ENCODE results near the gene TSPAN9.

The TSPAN9 gene

GRCh38 chr12:3145546-3146310 lies 68.5 kb downstream of the TSPAN9 start:
- CTCF ChIA-PET: interaction anchor here (0.8 to 3.2 kb wide), 6 partner anchors 9 to 129 kb away, joined by 3 to 12 read pairs (median 8); no protein-coding TSS in a partner anchor

GRCh38 chr12:3147260-3147659 lies 70.1 kb downstream of the TSPAN9 start:
- DNase-seq: no peak
- Histone ChIP-seq H3K27ac (ENCODE audit: insufficient read depth in 1 of 2, low read depth in 1 of 2, low read length in 2 of 2, poor library complexity in 1 of 2, severe bottlenecking in 2 of 2) (no peak overlapping the region), H3K27me3 (replicated peaks in 2 of 5; ENCODE audit: control insufficient read depth in 4 of 5, insufficient read depth in 5 of 5, low read length in 4 of 5) (peaks cover 0 to 90% (median 21%) of the 10 kb centered on the region in 5 experiments), H3K4me3 (ENCODE audit: control insufficient read depth in 1 of 7, extremely low read depth in 1 of 7, insufficient read depth in 4 of 7, low read depth in 2 of 7, low read length in 6 of 7) (no peak overlapping the region), H3K36me3 (ENCODE audit: control insufficient read depth in 4 of 4, insufficient read depth in 4 of 4, low read length in 3 of 4) (no peaks in the 10 kb centered on the region), H3K4me1 (ENCODE audit: control extremely low read depth in 1 of 4, control insufficient read depth in 4 of 4, insufficient read depth in 4 of 4, low read length in 3 of 4) (no peaks in the 10 kb centered on the region), H3K9me3 (ENCODE audit: control extremely low read depth in 1 of 5, control insufficient read depth in 4 of 5, insufficient read depth in 2 of 5, low read depth in 1 of 5, low read length in 4 of 5) (no peaks in the 10 kb centered on the region)
- WGBS (ENCODE audit: insufficient coverage): 94% methylated on average over 10 of the region's 15 CpGs
- CTCF ChIA-PET: interaction anchor here (0.9 to 1.9 kb wide), 3 partner anchors 13 to 125 kb away, joined by 3 to 8 read pairs (median 3); no protein-coding TSS in a partner anchor
- POLR2A ChIA-PET: no interaction called here

More at GRCh38 chr12:3145546-3146310, 68.5 kb downstream of the TSPAN9 start:
- Histone ChIP-seq H3K27me3 (replicated peaks in 2 of 5; ENCODE audit: control insufficient read depth in 4 of 5, insufficient read depth in 5 of 5, low read length in 4 of 5) (peaks cover 0 to 89% (median 25%) of the 10 kb centered on the region in 5 experiments), H3K9me3 (ENCODE audit: control extremely low read depth in 1 of 5, control insufficient read depth in 4 of 5, insufficient read depth in 2 of 5, low read depth in 1 of 5, low read length in 4 of 5) (no peaks in the 10 kb centered on the region), H3K4me3 (ENCODE audit: control insufficient read depth in 1 of 7, extremely low read depth in 1 of 7, insufficient read depth in 4 of 7, low read depth in 2 of 7, low read length in 6 of 7) (no peak overlapping the region), H3K36me3 (ENCODE audit: control insufficient read depth in 4 of 4, insufficient read depth in 4 of 4, low read length in 3 of 4) (no peaks in the 10 kb centered on the region), H3K27ac (ENCODE audit: insufficient read depth in 1 of 2, low read depth in 1 of 2, low read length in 2 of 2, poor library complexity in 1 of 2, severe bottlenecking in 2 of 2) (no peak overlapping the region), H3K4me1 (ENCODE audit: control extremely low read depth in 1 of 4, control insufficient read depth in 4 of 4, insufficient read depth in 4 of 4, low read length in 3 of 4) (no peaks in the 10 kb centered on the region)
- WGBS (ENCODE audit: insufficient coverage): 93% methylated on average over 18 of the region's 22 CpGs
- POLR2A ChIA-PET: interaction anchor here (0.6 kb wide), 1 partner anchor 1192 kb away, joined by 3 read pairs; no protein-coding TSS in a partner anchor
- no peak for DNase-seq

GRCh38 chr12:3148366-3149000 lies 71.3 kb downstream of the TSPAN9 start:
- Histone ChIP-seq H3K36me3 (ENCODE audit: control insufficient read depth in 4 of 4, insufficient read depth in 4 of 4, low read length in 3 of 4) (no peaks in the 10 kb centered on the region), H3K4me1 (ENCODE audit: control extremely low read depth in 1 of 4, control insufficient read depth in 4 of 4, insufficient read depth in 4 of 4, low read length in 3 of 4) (peaks cover 0 to 4% (median 2%) of the 10 kb centered on the region in 4 experiments), H3K9me3 (ENCODE audit: control extremely low read depth in 1 of 5, control insufficient read depth in 4 of 5, insufficient read depth in 2 of 5, low read depth in 1 of 5, low read length in 4 of 5) (no peaks in the 10 kb centered on the region), H3K4me3 (ENCODE audit: control insufficient read depth in 1 of 7, extremely low read depth in 1 of 7, insufficient read depth in 4 of 7, low read depth in 2 of 7, low read length in 6 of 7) (no peak overlapping the region), H3K27me3 (replicated peaks in 2 of 5; ENCODE audit: control insufficient read depth in 4 of 5, insufficient read depth in 5 of 5, low read length in 4 of 5) (peaks cover 0 to 85% (median 18%) of the 10 kb centered on the region in 5 experiments), H3K27ac (ENCODE audit: insufficient read depth in 1 of 2, low read depth in 1 of 2, low read length in 2 of 2, poor library complexity in 1 of 2, severe bottlenecking in 2 of 2) (no peak overlapping the region)
- 85% methylated on average over 8 of the region's 16 CpGs for whole genome bisulfite sequencing (ENCODE audit: insufficient coverage)
- DNase-seq: no peak
- ChIA-PET CTCF (interaction anchor here (0.7 to 2.4 kb wide), 5 partner anchors 13 to 130 kb away, joined by 3 to 9 read pairs (median 7); no protein-coding TSS in a partner anchor), POLR2A (no interaction called here)

GRCh38 chr12:3149515-3150307 lies 72.5 kb downstream of the TSPAN9 start:
- H3K9me3 ChIP-seq (ENCODE audit: control extremely low read depth in 1 of 5, control insufficient read depth in 4 of 5, insufficient read depth in 2 of 5, low read depth in 1 of 5, low read length in 4 of 5): no peaks in the 10 kb centered on the region
- H3K27me3 ChIP-seq (replicated peaks in 2 of 5; ENCODE audit: control insufficient read depth in 4 of 5, insufficient read depth in 5 of 5, low read length in 4 of 5): peaks cover 0 to 80% (median 18%) of the 10 kb centered on the region in 5 experiments
- no peaks in the 10 kb centered on the region for H3K36me3 ChIP-seq (ENCODE audit: control insufficient read depth in 4 of 4, insufficient read depth in 4 of 4, low read length in 3 of 4)
- no peak overlapping the region for H3K4me3 ChIP-seq (ENCODE audit: control insufficient read depth in 1 of 7, extremely low read depth in 1 of 7, insufficient read depth in 4 of 7, low read depth in 2 of 7, low read length in 6 of 7)
- ChIA-PET POLR2A (interaction anchor here (0.6 to 0.7 kb wide), 2 partner anchors 25 to 204 kb away, joined by 3 read pairs; no protein-coding TSS in a partner anchor), CTCF (interaction anchor here (1.1 to 2.4 kb wide), 5 partner anchors 14 to 128 kb away, joined by 3 to 9 read pairs (median 7); no protein-coding TSS in a partner anchor)
- H3K27ac ChIP-seq (ENCODE audit: insufficient read depth in 1 of 2, low read depth in 1 of 2, low read length in 2 of 2, poor library complexity in 1 of 2, severe bottlenecking in 2 of 2): no peak overlapping the region
- H3K4me1 ChIP-seq (ENCODE audit: control extremely low read depth in 1 of 4, control insufficient read depth in 4 of 4, insufficient read depth in 4 of 4, low read length in 3 of 4): peaks cover 0 to 4% (median 2%) of the 10 kb centered on the region in 4 experiments
- WGBS (ENCODE audit: insufficient coverage): over 99% methylated on average over 7 of the region's 10 CpGs
- DNase-seq: no peak

- H3K9me3 ChIP-seq (ENCODE audit: control extremely low read depth in 1 of 5, control insufficient read depth in 4 of 5, insufficient read depth in 2 of 5, low read depth in 1 of 5, low read length in 4 of 5): no peaks in the 10 kb centered on the region
- POLR2A ChIA-PET: interaction anchor here (0.6 kb wide), 1 partner anchor 25 kb away, joined by 3 read pairs; no protein-coding TSS in a partner anchor
- H3K27me3 ChIP-seq (replicated peaks in 2 of 5; ENCODE audit: control insufficient read depth in 4 of 5, insufficient read depth in 5 of 5, low read length in 4 of 5): peaks cover 0 to 75% (median 14%) of the 10 kb centered on the region in 5 experiments
- no peak overlapping the region for H3K4me3 ChIP-seq (ENCODE audit: control insufficient read depth in 1 of 7, extremely low read depth in 1 of 7, insufficient read depth in 4 of 7, low read depth in 2 of 7, low read length in 6 of 7)
- H3K36me3 ChIP-seq (ENCODE audit: control insufficient read depth in 4 of 4, insufficient read depth in 4 of 4, low read length in 3 of 4): no peaks in the 10 kb centered on the region
- H3K4me1 ChIP-seq (ENCODE audit: control extremely low read depth in 1 of 4, control insufficient read depth in 4 of 4, insufficient read depth in 4 of 4, low read length in 3 of 4): peaks cover 0 to 4% (median 2%) of the 10 kb centered on the region in 4 experiments
- no peak for DNase-seq
- no peak overlapping the region for H3K27ac ChIP-seq (ENCODE audit: insufficient read depth in 1 of 2, low read depth in 1 of 2, low read length in 2 of 2, poor library complexity in 1 of 2, severe bottlenecking in 2 of 2)
- 100% methylated on average over 3 of the region's 5 CpGs for WGBS (ENCODE audit: insufficient coverage)
- CTCF ChIA-PET: interaction anchor here (1.0 to 2.4 kb wide), 4 partner anchors 14 to 128 kb away, joined by 3 to 9 read pairs (median 5); no protein-coding TSS in a partner anchor
Observed at GRCh38 chr12:3150308-3150670, 73.1 kb downstream of the TSPAN9 start.

- CTCF ChIA-PET: interaction anchor here (0.8 to 2.4 kb wide), 4 partner anchors 11 to 17 kb away, joined by 3 to 9 read pairs (median 3); no protein-coding TSS in a partner anchor
Observed at GRCh38 chr12:3150931-3151835, 74.0 kb downstream of the TSPAN9 start.

More at GRCh38 chr12:3150931-3151835, 74.0 kb downstream of the TSPAN9 start:
- H3K36me3 ChIP-seq (ENCODE audit: control insufficient read depth in 4 of 4, insufficient read depth in 4 of 4, low read length in 3 of 4): no peaks in the 10 kb centered on the region
- WGBS (ENCODE audit: insufficient coverage): 54% methylated on average over 14 of the region's 19 CpGs
- no peak overlapping the region for H3K27ac ChIP-seq (ENCODE audit: insufficient read depth in 1 of 2, low read depth in 1 of 2, low read length in 2 of 2, poor library complexity in 1 of 2, severe bottlenecking in 2 of 2)
- H3K27me3 ChIP-seq (replicated peaks in 2 of 5; ENCODE audit: control insufficient read depth in 4 of 5, insufficient read depth in 5 of 5, low read length in 4 of 5): peaks cover 0 to 67% (median 14%) of the 10 kb centered on the region in 5 experiments
- H3K4me3 ChIP-seq (ENCODE audit: control insufficient read depth in 1 of 7, extremely low read depth in 1 of 7, insufficient read depth in 4 of 7, low read depth in 2 of 7, low read length in 6 of 7): no peak overlapping the region
- no peak for DNase-seq
- POLR2A ChIA-PET: no interaction called here
- no peaks in the 10 kb centered on the region for H3K9me3 ChIP-seq (ENCODE audit: control extremely low read depth in 1 of 5, control insufficient read depth in 4 of 5, insufficient read depth in 2 of 5, low read depth in 1 of 5, low read length in 4 of 5)
- H3K4me1 ChIP-seq (ENCODE audit: control extremely low read depth in 1 of 4, control insufficient read depth in 4 of 4, insufficient read depth in 4 of 4, low read length in 3 of 4): peaks cover 0 to 4% (median 2%) of the 10 kb centered on the region in 4 experiments

Measured in common myeloid progenitor, CD34-positive (primary cell).